NAMALWA (cell line): ENCODE results near the gene MFNG.

ENCODE experiments used
- DNase-seq: peaks from one replicate; pipeline ENCODE4 v3.0.0-alpha.2; 2015; ENCODE audit warnings: low spot score

Gene MFNG

DNA sequence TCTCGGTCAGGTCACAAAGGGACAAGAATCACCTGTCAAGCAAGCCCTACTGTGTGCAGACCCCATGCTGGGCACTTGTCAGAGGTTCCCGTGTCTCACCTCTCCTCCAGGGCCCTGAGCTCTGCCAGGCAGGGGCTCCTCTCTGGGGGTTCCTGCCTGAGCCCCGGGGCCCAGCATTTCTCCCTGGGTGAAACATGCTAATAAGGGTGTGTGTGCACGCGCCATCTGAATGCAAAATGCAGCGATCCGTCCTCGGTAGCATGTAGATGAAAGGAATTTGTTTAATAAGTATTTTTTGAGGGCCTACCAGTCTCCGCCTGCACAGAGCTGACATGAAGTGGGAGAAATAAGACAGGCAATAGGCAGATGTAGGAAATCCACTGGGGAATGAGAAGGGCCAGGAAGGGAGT, 64.7 kb downstream of the MFNG start:
- DNase-seq, result no peak

DNA sequence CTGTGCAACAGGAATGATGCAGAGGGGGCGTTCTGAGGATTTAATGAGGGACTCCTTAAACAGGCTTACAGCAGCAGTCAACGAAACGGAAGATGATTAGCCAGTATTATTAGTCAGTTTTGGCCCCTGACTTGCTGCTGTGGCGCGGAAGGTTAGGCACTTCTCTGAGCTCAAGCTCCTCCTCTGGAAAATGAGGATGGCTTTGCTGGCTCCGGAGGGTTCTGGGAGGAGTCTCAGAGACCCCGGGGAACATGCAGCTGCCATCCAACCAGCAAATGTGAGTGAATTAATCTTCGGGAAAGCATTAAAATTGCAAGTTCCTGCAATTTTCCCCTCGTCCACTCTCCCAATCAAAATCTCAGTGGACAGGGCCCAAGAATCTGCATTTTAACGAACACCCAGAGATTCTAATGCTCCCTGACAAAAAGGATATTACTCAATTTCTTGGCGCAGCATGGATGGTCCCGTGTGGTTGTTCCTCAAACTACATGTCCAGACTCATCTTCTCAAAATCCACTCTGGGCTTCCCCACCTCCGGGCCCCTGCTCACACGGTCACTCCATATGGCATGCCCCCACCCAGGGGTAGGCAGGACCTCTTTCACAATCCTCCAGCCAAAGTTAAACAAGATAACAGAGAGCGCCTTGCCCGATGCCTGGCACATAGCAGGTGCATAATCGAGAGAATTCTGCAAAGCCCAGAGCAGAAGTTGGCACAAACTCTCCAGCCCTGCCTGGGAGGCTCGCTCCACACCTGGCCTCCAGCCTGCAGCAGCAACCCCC, 65.3 kb downstream of the MFNG start:
- DNase-seq, result no peak

DNA sequence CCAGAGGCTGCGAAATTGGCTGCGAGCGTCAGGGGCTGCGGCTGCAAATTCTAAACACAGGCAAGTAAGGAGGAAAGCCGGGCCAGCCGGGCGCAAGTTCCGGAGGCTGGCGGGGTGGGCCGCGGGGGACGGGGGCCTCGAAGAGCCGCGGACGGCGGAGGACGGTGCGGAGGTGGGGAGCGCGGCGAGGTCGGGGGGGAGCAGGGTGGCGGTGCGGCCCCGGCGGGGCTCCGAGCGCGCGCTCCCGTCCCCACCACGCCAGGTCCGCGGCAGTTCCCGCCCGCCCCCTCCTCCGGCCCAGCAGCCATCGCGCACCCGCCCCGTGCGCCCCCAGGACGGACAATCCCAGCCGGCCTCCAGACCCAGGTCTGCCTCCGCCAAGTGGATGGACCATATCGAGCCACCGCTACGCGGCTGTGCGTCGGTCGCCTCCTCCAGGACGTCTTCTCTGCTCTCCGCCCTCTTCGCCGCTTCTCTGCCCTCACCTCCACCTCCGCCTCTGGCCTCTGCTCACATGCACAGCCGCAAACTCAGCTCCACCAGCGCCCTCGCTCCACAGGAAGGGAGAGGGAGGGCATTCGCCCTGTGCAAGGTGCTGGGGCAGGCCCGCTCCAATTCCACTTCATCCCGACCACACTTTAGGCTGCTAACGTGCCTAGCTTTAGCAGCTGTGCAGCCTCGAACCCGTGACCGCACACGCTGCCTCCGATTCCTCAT, 66.1 kb downstream of the MFNG start:
- DNase-seq, result no peak

DNA sequence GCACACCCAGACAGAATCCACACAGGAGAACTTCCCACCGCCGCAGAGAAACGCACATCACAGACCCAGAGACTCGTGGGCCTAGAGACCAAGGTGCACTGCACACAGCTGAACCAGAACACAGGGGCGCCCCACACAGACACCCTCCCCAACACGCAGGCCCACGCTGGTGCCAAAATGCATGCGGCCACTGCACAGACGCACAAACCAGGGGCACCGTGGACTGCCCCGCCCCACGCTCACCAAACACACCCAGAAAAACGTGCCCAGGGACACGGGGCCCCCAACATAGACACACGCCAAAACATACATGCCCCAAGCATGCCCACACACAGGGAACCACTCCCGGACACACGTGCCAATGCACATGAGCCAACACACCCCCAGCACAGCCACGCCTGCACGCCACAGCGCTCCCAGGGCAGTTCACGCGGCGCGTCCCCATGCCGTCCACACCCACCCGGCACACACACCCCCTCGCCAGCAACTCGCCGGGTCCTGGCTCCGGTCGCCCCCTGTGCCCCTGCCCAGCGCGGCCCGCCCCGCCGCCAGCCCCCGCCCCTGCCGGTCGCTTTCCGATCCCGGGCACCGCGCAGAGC, 66.7 kb downstream of the MFNG start:
- no peak for DNase-seq
